Naive thymus-derived CD4-positive, alpha-beta T cell (primary cell): ENCODE results near the gene RNF144B. TPM values are rescaled to one million over a fixed set of nuclear protein-coding genes. Genes with fewer than 3 reads are reported as not detected.

Source experiments
- ATAC-seq: fragments of 150-1000 bp; cut with Tn5 transposase; 2 replicates; pipeline ENCODE4 v1.10.0; 2021; ENCODE audit warnings: mild to moderate bottlenecking, moderate library complexity
- CTCF ChIA-PET: fragments of 350-600 bp; sonication (Branson Sonifier 250); formaldehyde crosslinking; loops from one replicate; lab custom pipeline; 2021; ENCODE audit warnings: antibody characterized with exemption; lab: Charles Lee
- POLR2A ChIA-PET: fragments of 350-600 bp; sonication (Branson Sonifier 250); formaldehyde crosslinking; loops from one replicate; lab custom pipeline; 2021; ENCODE audit warnings: antibody characterized with exemption, inconsistent platforms; lab: Charles Lee
- DNase-seq, 9 donors: peaks; one replicate each; pipeline versions ENCODE4 v3.0.0 to v3.0.0-alpha.2; 2020 to 2022; ENCODE audit warnings: mixed read lengths in 1 of 9
- H3K27ac ChIP-seq: one replicate; pipeline ENCODE4 v1.7.0; 2013; ENCODE audit warnings: mild to moderate bottlenecking, low read depth, low read length, moderate library complexity
- H3K27me3 ChIP-seq, 2 donors: one replicate each; pipeline ENCODE4 v1.7.0; 2013; ENCODE audit warnings: low read length in 2 of 2, mild to moderate bottlenecking in 2 of 2, moderate library complexity in 2 of 2; ENCODE audit not compliant: control insufficient read depth in 2 of 2, insufficient read depth in 2 of 2
- H3K36me3 ChIP-seq, 3 experiments: 1 replicate in 2 of 3; 2 replicates in 1 of 3; pipeline ENCODE4 v1.7.0; 2013; ENCODE audit warnings: low read length in 3 of 3, mild to moderate bottlenecking in 3 of 3, moderate library complexity in 1 of 3; ENCODE audit not compliant: insufficient read depth in 3 of 3, control insufficient read depth in 2 of 3
- H3K4me1 ChIP-seq, 2 donors: one replicate each; pipeline ENCODE4 v1.7.0; 2013; ENCODE audit warnings: low read length in 2 of 2, mild to moderate bottlenecking in 2 of 2, moderate library complexity in 1 of 2; ENCODE audit not compliant: control insufficient read depth in 2 of 2, insufficient read depth in 2 of 2
- H3K4me3 ChIP-seq: 2 replicates; pipeline ENCODE4 v1.7.0; 2013; ENCODE audit warnings: mild to moderate bottlenecking, low read length
- H3K9me3 ChIP-seq, 3 experiments: 1 replicate in 2 of 3; 2 replicates in 1 of 3; pipeline ENCODE4 v1.7.0; 2013; ENCODE audit warnings: low read length in 3 of 3; ENCODE audit not compliant: control insufficient read depth in 2 of 3
- H3K27ac Mint-ChIP-seq, 9 donors: one replicate each; pipeline ENCODE4 v1.8.0; 2020 to 2022; ENCODE audit warnings: mixed read lengths in 9 of 9, mild to moderate bottlenecking in 8 of 9, moderate library complexity in 5 of 9, inconsistent platforms in 2 of 9
- H3K27me3 Mint-ChIP-seq, 5 donors: one replicate each; pipeline ENCODE4 v1.8.0; 2021 to 2022; ENCODE audit warnings: mixed read lengths in 5 of 5, mild to moderate bottlenecking in 1 of 5
- H3K36me3 Mint-ChIP-seq, 5 donors: one replicate each; pipeline ENCODE4 v1.8.0; 2020 to 2022; ENCODE audit warnings: mixed read lengths in 5 of 5, mild to moderate bottlenecking in 3 of 5, inconsistent platforms in 1 of 5
- H3K4me1 Mint-ChIP-seq, 7 donors: one replicate each; pipeline ENCODE4 v1.8.0; 2020 to 2022; ENCODE audit warnings: mixed read lengths in 7 of 7, mild to moderate bottlenecking in 3 of 7, inconsistent platforms in 1 of 7
- H3K4me3 Mint-ChIP-seq, 10 donors: one replicate each; pipeline ENCODE4 v1.8.0; 2020 to 2022; ENCODE audit warnings: mild to moderate bottlenecking in 10 of 10, mixed read lengths in 10 of 10, moderate library complexity in 6 of 10, inconsistent platforms in 2 of 10
- H3K9me3 Mint-ChIP-seq, 11 donors: one replicate each; pipeline ENCODE4 v1.8.0; 2020 to 2022; ENCODE audit warnings: mixed read lengths in 11 of 11, mild to moderate bottlenecking in 4 of 11, inconsistent platforms in 1 of 11, moderate library complexity in 1 of 11
- intact Hi-C, 2 donors: fragments of 100-400 bp; cut with micrococcal nuclease; formaldehyde crosslinking; loops; one replicate each; pipeline ENCODE4 v1.15.1; 2023
- polyA plus RNA-seq, 2 donors: library from polyadenylated mRNA; unstranded; fragments of 300-500 nt; fragmentation: Illumina TruSeq; gene quantifications; one replicate each; pipeline ENCODE4 v1.2.3, GENCODE V29; 2021
- total RNA-seq, 6 experiments: library from RNA in 5 of 6; stranded (reverse) in 5 of 6; gene quantifications; 1 replicate in 5 of 6; 2 replicates in 1 of 6; pipeline ENCODE4 v1.2.3 and lab custom pipeline; 2021 to 2026

RNF144B gene
- total and polyA plus RNA-seq, 7 experiments from 2014 or later = 1.5 to 23.5 (median 7.1) TPM

DNA sequence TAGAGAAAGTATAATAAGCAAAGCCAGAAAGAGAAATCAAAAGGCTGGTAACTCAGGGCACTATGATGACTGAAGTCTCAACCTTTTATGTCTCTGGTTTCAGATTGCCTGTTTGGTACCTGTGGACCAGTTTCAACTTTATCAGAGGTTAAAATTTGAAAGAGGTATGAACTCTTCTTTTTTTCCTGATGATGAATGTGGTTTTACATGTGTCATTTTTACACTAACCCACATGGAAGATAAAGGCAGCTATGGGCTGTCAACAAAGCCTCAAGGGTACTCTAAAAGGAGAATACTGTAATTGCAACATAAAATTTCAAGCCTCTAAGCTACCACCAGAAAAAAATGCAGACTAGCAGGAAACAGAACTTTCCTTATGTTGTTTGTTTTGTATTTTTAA, 52.4 kb downstream of the RNF144B start:
- ChIA-PET CTCF (no interaction called here), POLR2A (no interaction called here)
- peak overlapping the region in 2 of 9 donors; percentile 3 for H3K27ac Mint-ChIP-seq
- peaks cover 0 to 16% (median 13%) of the 10 kb centered on the region in 7 donors for H3K4me1 Mint-ChIP-seq
- H3K36me3 Mint-ChIP-seq = peaks cover 0 to 43% (median 14%) of the 10 kb centered on the region in 5 donors
- no peaks in the 10 kb centered on the region for H3K27me3 Mint-ChIP-seq
- Histone ChIP-seq H3K36me3 (no peaks in the 10 kb centered on the region), H3K27ac (no peak overlapping the region), H3K4me1 (no peaks in the 10 kb centered on the region), H3K27me3 (no peaks in the 10 kb centered on the region), H3K4me3 (no peak overlapping the region), H3K9me3 (no peaks in the 10 kb centered on the region)
- H3K9me3 Mint-ChIP-seq = peaks cover 0 to 1% (median 0%) of the 10 kb centered on the region in 11 donors
- intact Hi-C loops = no loop called here
- H3K4me3 Mint-ChIP-seq = no peak overlapping the region
- DNase-seq (peak in 1 of 9 donors; percentile 4), ATAC-seq (no peak)

- Histone ChIP-seq H3K36me3 (no peaks in the 10 kb centered on the region), H3K4me1 (no peaks in the 10 kb centered on the region), H3K4me3 (no peak overlapping the region), H3K27me3 (no peaks in the 10 kb centered on the region), H3K27ac (no peak overlapping the region), H3K9me3 (no peaks in the 10 kb centered on the region)
- intact Hi-C loops = no loop called here
- Mint-ChIP-seq H3K4me1 (peaks cover 0 to 20% (median 15%) of the 10 kb centered on the region in 7 donors), H3K4me3 (no peak overlapping the region), H3K27me3 (no peaks in the 10 kb centered on the region), H3K9me3 (peaks cover 0 to 1% (median 0%) of the 10 kb centered on the region in 11 donors), H3K36me3 (peaks cover 0 to 35% (median 14%) of the 10 kb centered on the region in 5 donors), H3K27ac (no peak overlapping the region)
- CTCF ChIA-PET = no interaction called here
- DNase-seq (no peak), ATAC-seq (no peak)
- POLR2A ChIA-PET = no interaction called here
These were observed 54.3 kb downstream of the RNF144B start for GRCh38 chr6:18441251-18441979.

- intact Hi-C loops = no loop called here
- no peak for ATAC-seq
- H3K27ac ChIP-seq = no peak overlapping the region
- POLR2A ChIA-PET = no interaction called here
- no peak for DNase-seq
- H3K36me3 ChIP-seq = no peaks in the 10 kb centered on the region
- H3K27ac Mint-ChIP-seq = no peak overlapping the region
- H3K4me3 Mint-ChIP-seq = no peak overlapping the region
- CTCF ChIA-PET = no interaction called here
- peaks cover 0 to 1% (median 0%) of the 10 kb centered on the region in 11 donors for H3K9me3 Mint-ChIP-seq
- H3K36me3 Mint-ChIP-seq = peaks cover 0 to 26% (median 14%) of the 10 kb centered on the region in 5 donors
- H3K9me3 ChIP-seq = no peaks in the 10 kb centered on the region
- H3K4me1 ChIP-seq = no peaks in the 10 kb centered on the region
- no peaks in the 10 kb centered on the region for H3K27me3 ChIP-seq
- no peaks in the 10 kb centered on the region for H3K27me3 Mint-ChIP-seq
- H3K4me3 ChIP-seq = no peak overlapping the region
- peaks cover 0 to 19% (median 5%) of the 10 kb centered on the region in 7 donors for H3K4me1 Mint-ChIP-seq
These were observed 57.0 kb downstream of the RNF144B start for GRCh38 chr6:18444111-18444510.

- CTCF ChIA-PET = no interaction called here
These were observed 58.1 kb downstream of the RNF144B start for GRCh38 chr6:18445228-18445627.

GRCh38 chr6:18446771-18447170, 59.6 kb downstream of the RNF144B start:
- Mint-ChIP-seq H3K36me3 (peaks cover 0 to 17% (median 11%) of the 10 kb centered on the region in 5 donors), H3K9me3 (peaks cover 0 to 1% (median 0%) of the 10 kb centered on the region in 11 donors), H3K27me3 (no peaks in the 10 kb centered on the region), H3K27ac (no peak overlapping the region), H3K4me1 (peaks cover 0 to 8% (median 4%) of the 10 kb centered on the region in 7 donors), H3K4me3 (no peak overlapping the region)
- ATAC-seq (no peak), DNase-seq (no peak)
- CTCF ChIA-PET = interaction anchor here (0.7 kb wide), 1 partner anchor 35 kb away, joined by 3 read pairs; no protein-coding TSS in a partner anchor
- no peaks in the 10 kb centered on the region for H3K36me3 ChIP-seq
- intact Hi-C loops = no loop called here
- H3K27ac ChIP-seq = no peak overlapping the region
- H3K4me1 ChIP-seq = no peaks in the 10 kb centered on the region
- POLR2A ChIA-PET = no interaction called here
- H3K27me3 ChIP-seq = no peaks in the 10 kb centered on the region
- no peak overlapping the region for H3K4me3 ChIP-seq
- H3K9me3 ChIP-seq = no peaks in the 10 kb centered on the region

More at GRCh38 chr6:18445228-18445627, 58.1 kb downstream of the RNF144B start:
- intact Hi-C loops = no loop called here
- Mint-ChIP-seq H3K36me3 (peaks cover 0 to 26% (median 14%) of the 10 kb centered on the region in 5 donors), H3K27ac (no peak overlapping the region), H3K27me3 (no peaks in the 10 kb centered on the region), H3K4me1 (peaks cover 0 to 14% (median 3%) of the 10 kb centered on the region in 7 donors), H3K9me3 (peaks cover 0 to 1% (median 0%) of the 10 kb centered on the region in 11 donors), H3K4me3 (no peak overlapping the region)
- Histone ChIP-seq H3K4me1 (no peaks in the 10 kb centered on the region), H3K27me3 (no peaks in the 10 kb centered on the region), H3K27ac (no peak overlapping the region), H3K9me3 (no peaks in the 10 kb centered on the region), H3K36me3 (no peaks in the 10 kb centered on the region), H3K4me3 (no peak overlapping the region)
- POLR2A ChIA-PET = no interaction called here
- no peak for ATAC-seq
- DNase-seq = no peak

- H3K4me3 ChIP-seq = no peak overlapping the region
- no peaks in the 10 kb centered on the region for H3K27me3 ChIP-seq
- no peaks in the 10 kb centered on the region for H3K36me3 ChIP-seq
- no peaks in the 10 kb centered on the region for H3K27me3 Mint-ChIP-seq
- no peaks in the 10 kb centered on the region for H3K4me1 ChIP-seq
- peaks cover 0 to 12% (median 7%) of the 10 kb centered on the region in 5 donors for H3K36me3 Mint-ChIP-seq
- intact Hi-C loops = no loop called here
- peaks cover 0 to 8% (median 4%) of the 10 kb centered on the region in 7 donors for H3K4me1 Mint-ChIP-seq
- no peak for DNase-seq
- peaks cover 0 to 1% (median 0%) of the 10 kb centered on the region in 11 donors for H3K9me3 Mint-ChIP-seq
- H3K27ac Mint-ChIP-seq = no peak overlapping the region
- no peak overlapping the region for H3K27ac ChIP-seq
- no peaks in the 10 kb centered on the region for H3K9me3 ChIP-seq
- no peak overlapping the region for H3K4me3 Mint-ChIP-seq
- ATAC-seq = no peak
- ChIA-PET POLR2A (no interaction called here), CTCF (no interaction called here)
These were observed 60.4 kb downstream of the RNF144B start for GRCh38 chr6:18447552-18447951.

DNA sequence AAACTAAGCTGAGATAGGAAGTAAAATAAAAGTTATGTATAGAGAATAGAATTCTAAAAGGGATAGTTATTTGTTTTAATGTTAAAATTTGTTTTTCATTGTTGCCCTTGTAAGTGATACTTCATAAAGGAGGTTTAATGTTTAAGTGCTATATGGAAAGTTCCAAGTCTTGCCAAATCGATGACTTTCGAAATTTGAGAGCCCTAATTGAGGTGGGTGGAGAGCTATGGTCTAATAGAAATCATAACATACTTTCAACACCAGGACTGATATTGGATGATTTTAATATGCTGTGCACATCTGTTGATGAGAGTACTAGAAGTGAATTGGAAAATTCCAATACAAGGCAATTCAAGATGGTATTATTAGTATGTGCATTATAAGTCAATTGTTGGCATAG, 64.6 kb downstream of the RNF144B start:
- POLR2A ChIA-PET = no interaction called here
- no peak overlapping the region for H3K27ac Mint-ChIP-seq
- Histone ChIP-seq H3K36me3 (no peaks in the 10 kb centered on the region), H3K4me1 (no peaks in the 10 kb centered on the region), H3K27me3 (no peaks in the 10 kb centered on the region), H3K27ac (no peak overlapping the region), H3K4me3 (no peak overlapping the region), H3K9me3 (no peaks in the 10 kb centered on the region)
- H3K4me1 Mint-ChIP-seq = peaks cover 0 to 4% (median 0%) of the 10 kb centered on the region in 7 donors
- no peak for ATAC-seq
- CTCF ChIA-PET = no interaction called here
- intact Hi-C loops = no loop called here
- H3K36me3 Mint-ChIP-seq = peaks cover 0 to 15% (median 0%) of the 10 kb centered on the region in 5 donors
- H3K4me3 Mint-ChIP-seq = no peak overlapping the region
- DNase-seq = no peak
- H3K9me3 Mint-ChIP-seq = no peaks in the 10 kb centered on the region
- H3K27me3 Mint-ChIP-seq = no peaks in the 10 kb centered on the region
